ENCODE results near the gene CEPT1. TPM values are rescaled to one million over a fixed set of nuclear protein-coding genes. Genes with fewer than 3 reads are reported as not detected.
"Not testable (repeated sequence)": the region's sequence is repeated elsewhere in the genome, so short reads cannot be mapped to it uniquely, and the experiment has no call there.

The CEPT1 gene
- polyA plus RNA-seq, 1 donor = 57.3 TPM

GRCh38 chr1:111211921-111212320 is 71.9 kb downstream of the CEPT1 start:
- WGBS (ENCODE audit: insufficient coverage, low lambda C conversion rate) = 100% methylated on average over 1 of the region's 1 CpG
- H3K9me3 ChIP-seq (ENCODE audit: control insufficient read depth, low read depth, low read length) = no peaks in the 10 kb centered on the region
- peak overlapping the region; percentile 59 for H3K27ac ChIP-seq (ENCODE audit: low read length)
- no peak overlapping the region for H3K4me3 ChIP-seq (ENCODE audit: low read length)
- H3K36me3 ChIP-seq (ENCODE audit: control insufficient read depth, insufficient read depth, low read length) = no peaks in the 10 kb centered on the region
- peaks cover 18% of the 10 kb centered on the region for H3K4me1 ChIP-seq (ENCODE audit: control insufficient read depth, insufficient read depth, low read length)
- peak in 1 of 2 donors; percentile 69 for DNase-seq
- H3K27me3 ChIP-seq (ENCODE audit: control insufficient read depth, insufficient read depth, low read length) = no peaks in the 10 kb centered on the region

GRCh38 chr1:111212634-111213335 is 72.8 kb downstream of the CEPT1 start:
- no peaks in the 10 kb centered on the region for H3K9me3 ChIP-seq (ENCODE audit: control insufficient read depth, low read depth, low read length)
- H3K27ac ChIP-seq (ENCODE audit: low read length) = peak overlapping the region; percentile 59
- DNase-seq = no peak
- WGBS (ENCODE audit: insufficient coverage, low lambda C conversion rate) = 100% methylated on average over 1 of the region's 5 CpGs
- no peaks in the 10 kb centered on the region for H3K36me3 ChIP-seq (ENCODE audit: control insufficient read depth, insufficient read depth, low read length)
- H3K4me3 ChIP-seq (ENCODE audit: low read length) = no peak overlapping the region
- peaks cover 18% of the 10 kb centered on the region for H3K4me1 ChIP-seq (ENCODE audit: control insufficient read depth, insufficient read depth, low read length)
- H3K27me3 ChIP-seq (ENCODE audit: control insufficient read depth, insufficient read depth, low read length) = no peaks in the 10 kb centered on the region

- WGBS (ENCODE audit: insufficient coverage, low lambda C conversion rate) = no CpG with 5 or more reads among the region's 6 CpGs
- Histone ChIP-seq H3K4me3 (ENCODE audit: low read length) (no peak overlapping the region), H3K4me1 (ENCODE audit: control insufficient read depth, insufficient read depth, low read length) (peaks cover 18% of the 10 kb centered on the region), H3K27me3 (ENCODE audit: control insufficient read depth, insufficient read depth, low read length) (no peaks in the 10 kb centered on the region), H3K9me3 (ENCODE audit: control insufficient read depth, low read depth, low read length) (no peaks in the 10 kb centered on the region), H3K36me3 (ENCODE audit: control insufficient read depth, insufficient read depth, low read length) (no peaks in the 10 kb centered on the region), H3K27ac (ENCODE audit: low read length) (no peak overlapping the region)
- DNase-seq = no peak
These were observed 73.4 kb downstream of the CEPT1 start for GRCh38 chr1:111213412-111213811.

- peaks cover 18% of the 10 kb centered on the region for H3K4me1 ChIP-seq (ENCODE audit: control insufficient read depth, insufficient read depth, low read length)
- H3K27ac ChIP-seq (ENCODE audit: low read length) = no peak overlapping the region
- WGBS (ENCODE audit: insufficient coverage, low lambda C conversion rate) = 100% methylated on average over 1 of the region's 6 CpGs
These were observed 74.2 kb downstream of the CEPT1 start for GRCh38 chr1:111214074-111214801.

GRCh38 chr1:111214884-111215283 is 74.9 kb downstream of the CEPT1 start:
- Histone ChIP-seq H3K36me3 (ENCODE audit: control insufficient read depth, insufficient read depth, low read length) (no peaks in the 10 kb centered on the region), H3K4me3 (ENCODE audit: low read length) (no peak overlapping the region), H3K27me3 (ENCODE audit: control insufficient read depth, insufficient read depth, low read length) (no peaks in the 10 kb centered on the region), H3K27ac (ENCODE audit: low read length) (no peak overlapping the region), H3K9me3 (ENCODE audit: control insufficient read depth, low read depth, low read length) (no peaks in the 10 kb centered on the region), H3K4me1 (ENCODE audit: control insufficient read depth, insufficient read depth, low read length) (peaks cover 18% of the 10 kb centered on the region)
- 86% methylated on average over 1 of the region's 7 CpGs for WGBS (ENCODE audit: insufficient coverage, low lambda C conversion rate)
- DNase-seq = no peak

More at GRCh38 chr1:111214074-111214801, 74.2 kb downstream of the CEPT1 start:
- no peak for DNase-seq
- no peak overlapping the region for H3K4me3 ChIP-seq (ENCODE audit: low read length)
- no peaks in the 10 kb centered on the region for H3K36me3 ChIP-seq (ENCODE audit: control insufficient read depth, insufficient read depth, low read length)
- H3K9me3 ChIP-seq (ENCODE audit: control insufficient read depth, low read depth, low read length) = no peaks in the 10 kb centered on the region
- no peaks in the 10 kb centered on the region for H3K27me3 ChIP-seq (ENCODE audit: control insufficient read depth, insufficient read depth, low read length)

- H3K9me3 ChIP-seq (ENCODE audit: control insufficient read depth, low read depth, low read length); H3K36me3 ChIP-seq (ENCODE audit: control insufficient read depth, insufficient read depth, low read length); H3K27ac ChIP-seq (ENCODE audit: low read length); DNase-seq; H3K4me3 ChIP-seq (ENCODE audit: low read length); H3K27me3 ChIP-seq (ENCODE audit: control insufficient read depth, insufficient read depth, low read length): not testable (repeated sequence)
- peaks cover 18% of the 10 kb centered on the region for H3K4me1 ChIP-seq (ENCODE audit: control insufficient read depth, insufficient read depth, low read length)
- no CpG with 5 or more reads among the region's 2 CpGs for WGBS (ENCODE audit: insufficient coverage, low lambda C conversion rate)
These were observed 75.3 kb downstream of the CEPT1 start for GRCh38 chr1:111215285-111215684.

GRCh38 chr1:111216751-111217150 is 76.7 kb downstream of the CEPT1 start:
- no peak for DNase-seq
- Histone ChIP-seq H3K4me1 (ENCODE audit: control insufficient read depth, insufficient read depth, low read length) (peaks cover 22% of the 10 kb centered on the region), H3K9me3 (ENCODE audit: control insufficient read depth, low read depth, low read length) (no peaks in the 10 kb centered on the region), H3K4me3 (ENCODE audit: low read length) (no peak overlapping the region), H3K27me3 (ENCODE audit: control insufficient read depth, insufficient read depth, low read length) (no peaks in the 10 kb centered on the region), H3K27ac (ENCODE audit: low read length) (no peak overlapping the region), H3K36me3 (ENCODE audit: control insufficient read depth, insufficient read depth, low read length) (no peaks in the 10 kb centered on the region)
- 89% methylated on average over 3 of the region's 5 CpGs for WGBS (ENCODE audit: insufficient coverage, low lambda C conversion rate)

- Histone ChIP-seq H3K4me3 (ENCODE audit: low read length) (no peak overlapping the region), H3K27ac (ENCODE audit: low read length) (no peak overlapping the region), H3K36me3 (ENCODE audit: control insufficient read depth, insufficient read depth, low read length) (no peaks in the 10 kb centered on the region), H3K4me1 (ENCODE audit: control insufficient read depth, insufficient read depth, low read length) (peaks cover 24% of the 10 kb centered on the region), H3K9me3 (ENCODE audit: control insufficient read depth, low read depth, low read length) (no peaks in the 10 kb centered on the region), H3K27me3 (ENCODE audit: control insufficient read depth, insufficient read depth, low read length) (no peaks in the 10 kb centered on the region)
- DNase-seq = no peak
- WGBS (ENCODE audit: insufficient coverage, low lambda C conversion rate) = 100% methylated on average over 1 of the region's 5 CpGs
These were observed 77.3 kb downstream of the CEPT1 start for GRCh38 chr1:111217183-111217910.

GRCh38 chr1:111218701-111219556 is 78.9 kb downstream of the CEPT1 start:
- no peaks in the 10 kb centered on the region for H3K27me3 ChIP-seq (ENCODE audit: control insufficient read depth, insufficient read depth, low read length)
- no peaks in the 10 kb centered on the region for H3K9me3 ChIP-seq (ENCODE audit: control insufficient read depth, low read depth, low read length)

More at GRCh38 chr1:111218701-111219556, 78.9 kb downstream of the CEPT1 start:
- Histone ChIP-seq H3K4me1 (ENCODE audit: control insufficient read depth, insufficient read depth, low read length) (peaks cover 22% of the 10 kb centered on the region), H3K4me3 (ENCODE audit: low read length) (no peak overlapping the region), H3K27ac (ENCODE audit: low read length) (no peak overlapping the region), H3K36me3 (ENCODE audit: control insufficient read depth, insufficient read depth, low read length) (no peaks in the 10 kb centered on the region)
- WGBS (ENCODE audit: insufficient coverage, low lambda C conversion rate) = 89% methylated on average over 1 of the region's 8 CpGs
- DNase-seq = no peak
